22Rv1 (cell line): ENCODE results near the gene ZNF717.
"Not testable (repeated sequence)": the region's sequence is repeated elsewhere in the genome, so short reads cannot be mapped to it uniquely, and the experiment has no call there.

ENCODE experiments used
- H3K27ac ChIP-seq: fragments of 450-650 bp; 2 replicates; pipeline ENCODE4 v1.5.1; 2017
- ZFX ChIP-seq: fragments of 450-650 bp; IDR thresholded peaks from 2 replicates; pipeline ENCODE4 v1.6.1; 2017; ENCODE audit warnings: antibody characterized with exemption, borderline replicate concordance
- TF ChIP-seq, protein P1 (sequence below): fragments of 450-650 bp; IDR thresholded peaks from 2 replicates; pipeline ENCODE4 v1.5.1; 2017; ENCODE audit warnings: mild to moderate bottlenecking

The ZNF717 gene

GRCh38 chr3:75785081-75785755 lies at the start of gene ZNF717:
Gene ZNF717 (minus strand): TSS chr3:75785549. CDS start chr3:75783362, 2,187 bp downstream.
- H3K27ac ChIP-seq = not testable (repeated sequence)

- not testable (repeated sequence) for H3K27ac ChIP-seq
Observed at GRCh38 chr3:75831076-75831475, 45.7 kb upstream of the ZNF717 start.

GRCh38 chr3:75818019-75818418 lies 32.7 kb upstream of the ZNF717 start:
- H3K27ac ChIP-seq = not testable (repeated sequence)
- TF ChIP-seq, protein P1, sequence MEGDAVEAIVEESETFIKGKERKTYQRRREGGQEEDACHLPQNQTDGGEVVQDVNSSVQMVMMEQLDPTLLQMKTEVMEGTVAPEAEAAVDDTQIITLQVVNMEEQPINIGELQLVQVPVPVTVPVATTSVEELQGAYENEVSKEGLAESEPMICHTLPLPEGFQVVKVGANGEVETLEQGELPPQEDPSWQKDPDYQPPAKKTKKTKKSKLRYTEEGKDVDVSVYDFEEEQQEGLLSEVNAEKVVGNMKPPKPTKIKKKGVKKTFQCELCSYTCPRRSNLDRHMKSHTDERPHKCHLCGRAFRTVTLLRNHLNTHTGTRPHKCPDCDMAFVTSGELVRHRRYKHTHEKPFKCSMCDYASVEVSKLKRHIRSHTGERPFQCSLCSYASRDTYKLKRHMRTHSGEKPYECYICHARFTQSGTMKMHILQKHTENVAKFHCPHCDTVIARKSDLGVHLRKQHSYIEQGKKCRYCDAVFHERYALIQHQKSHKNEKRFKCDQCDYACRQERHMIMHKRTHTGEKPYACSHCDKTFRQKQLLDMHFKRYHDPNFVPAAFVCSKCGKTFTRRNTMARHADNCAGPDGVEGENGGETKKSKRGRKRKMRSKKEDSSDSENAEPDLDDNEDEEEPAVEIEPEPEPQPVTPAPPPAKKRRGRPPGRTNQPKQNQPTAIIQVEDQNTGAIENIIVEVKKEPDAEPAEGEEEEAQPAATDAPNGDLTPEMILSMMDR = peak; percentile 19; the same call in 1 of the 2 replicates

DNA sequence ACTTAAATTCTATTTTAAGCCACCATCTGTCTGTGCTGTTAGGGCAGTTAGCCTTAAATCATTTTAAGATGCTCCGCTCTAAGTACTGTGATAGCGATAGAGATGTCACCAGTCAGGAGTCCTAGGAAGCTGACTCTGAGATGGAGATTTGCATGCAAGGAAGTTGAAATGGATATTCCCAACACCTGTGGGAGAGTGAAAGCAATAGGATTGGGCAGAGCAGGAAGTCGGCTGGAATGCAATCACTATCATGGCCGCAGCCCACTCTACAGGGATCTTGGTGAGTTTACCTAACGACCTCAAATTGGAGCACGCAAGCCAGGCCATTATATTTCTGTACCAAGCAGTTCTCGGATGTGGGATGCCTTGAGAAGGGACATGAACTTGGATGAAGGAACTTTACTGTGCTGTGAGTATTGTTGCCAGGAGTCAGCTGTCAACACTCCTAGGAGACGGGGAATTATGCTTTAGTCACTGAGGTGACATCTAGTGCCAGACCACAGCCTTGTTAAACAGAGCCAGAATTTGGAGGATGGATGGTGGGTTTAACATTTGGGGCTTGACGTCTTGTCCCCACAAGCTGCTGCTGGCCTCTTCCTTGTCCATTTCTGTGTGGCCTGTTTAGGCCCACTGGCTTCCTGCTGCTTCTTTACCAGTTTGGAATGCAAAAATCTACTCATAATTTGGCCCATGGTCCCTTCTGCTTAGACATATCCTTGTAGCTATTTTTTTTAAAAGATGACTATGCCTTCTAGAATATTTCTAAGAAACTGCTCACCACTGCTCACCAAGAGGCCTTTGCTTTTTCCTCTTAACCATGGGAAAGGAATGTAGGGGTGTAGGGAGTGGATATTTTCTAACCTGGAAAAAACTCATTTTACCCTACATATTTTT lies 31.2 kb upstream of the ZNF717 start:
- H3K27ac ChIP-seq = not testable (repeated sequence)

- no peak overlapping the region for H3K27ac ChIP-seq
- TF ChIP-seq ZFX = no peak
- TF ChIP-seq, protein P1 = no peak
Observed at GRCh38 chr3:75814797-75815196, 29.4 kb upstream of the ZNF717 start.

DNA sequence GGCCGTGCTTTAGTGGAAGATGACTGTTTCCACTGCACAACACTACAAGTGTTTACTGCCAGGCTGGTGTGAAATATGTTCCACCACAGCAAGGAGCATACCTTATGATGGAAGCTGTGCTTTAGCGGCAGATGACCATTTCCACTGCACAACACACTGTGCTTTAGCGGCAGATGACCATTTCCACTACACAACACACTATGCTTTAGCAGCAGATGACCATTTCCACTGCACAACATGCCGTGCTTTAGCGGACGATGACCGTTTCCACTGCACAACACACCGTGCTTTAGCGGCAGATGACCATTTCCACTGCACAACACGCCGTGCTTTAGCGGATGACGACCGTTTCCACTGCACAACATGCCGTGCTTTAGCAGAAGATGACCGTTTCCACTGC lies 2.8 kb downstream of the ZNF717 start:
- TF ChIP-seq, protein P1 = no peak
- TF ChIP-seq ZFX = no peak
- H3K27ac ChIP-seq = no peak overlapping the region

DNA sequence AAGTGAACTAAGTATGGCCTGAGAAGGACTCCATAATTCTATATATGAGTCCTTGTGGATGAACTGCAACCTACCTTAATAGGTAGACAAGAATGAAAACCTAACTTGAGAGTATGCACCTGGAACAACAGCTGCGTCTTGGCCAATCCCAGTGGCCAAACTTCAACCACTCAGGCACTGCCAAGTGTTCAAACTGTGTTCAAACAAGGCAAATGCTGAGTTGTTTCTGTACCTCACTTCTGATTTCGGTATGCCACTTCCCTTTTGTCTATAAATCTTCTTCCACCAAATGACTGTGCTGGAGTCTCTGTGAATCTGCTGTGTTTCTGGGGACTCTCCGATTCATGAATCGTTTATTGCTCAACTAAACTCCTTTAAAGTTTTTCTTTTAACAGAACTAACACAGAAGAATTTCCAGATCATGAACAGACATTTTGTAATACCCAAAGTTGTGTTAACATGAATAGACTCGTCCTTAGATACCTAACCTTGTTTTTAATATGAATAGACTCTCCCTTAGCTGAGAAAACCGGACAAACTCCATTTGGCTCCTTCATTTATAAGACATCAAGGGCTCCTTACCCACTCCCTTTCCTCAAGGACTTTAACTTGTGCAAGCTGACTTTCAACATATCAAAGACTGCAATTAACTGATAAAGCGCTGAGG lies 4.1 kb downstream of the ZNF717 start:
- TF ChIP-seq ZFX = no peak
- TF ChIP-seq, protein P1 = no peak

GRCh38 chr3:75777742-75778141 lies 7.6 kb downstream of the ZNF717 start:
- H3K27ac ChIP-seq = not testable (repeated sequence)

More for the DNA sequence above, 4.1 kb downstream of the ZNF717 start:
- H3K27ac ChIP-seq = no peak overlapping the region

DNA sequence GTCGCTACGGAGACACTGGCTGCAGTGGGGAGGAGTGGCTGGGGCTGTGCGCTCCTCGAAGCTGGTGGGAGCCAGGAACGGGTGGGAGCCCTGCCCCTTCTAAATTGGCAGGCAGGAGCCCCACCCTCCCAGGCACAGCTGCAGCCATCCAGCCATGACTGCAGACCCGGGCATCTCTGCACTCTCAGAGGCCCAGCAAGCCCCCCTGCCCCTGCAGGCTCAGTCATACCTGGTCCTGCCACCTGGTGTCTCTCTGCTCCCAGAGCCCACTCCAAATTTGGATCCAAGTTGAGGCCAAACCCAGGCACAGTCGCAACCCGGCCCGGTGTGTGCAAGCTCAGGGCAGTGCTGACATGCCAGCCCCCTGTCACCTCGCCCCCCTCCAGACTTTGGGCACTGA lies 13.7 kb downstream of the ZNF717 start:
- not testable (repeated sequence) for H3K27ac ChIP-seq
